Body of pancreas (tissue), 4 donors: ENCODE measurements around the gene CSGALNACT2. TPM values are rescaled to one million over a fixed set of nuclear protein-coding genes. Genes with fewer than 3 reads are reported as not detected.
A peak's percentile ranks its signal among the peaks of the same experiment; 100 is the strongest.

Experiments
- ATAC-seq: fragments of 150-250 bp; one replicate; pipeline ENCODE4 v1.9.1; 2016
- DNase-seq, 4 donors: peaks; one replicate each; pipeline ENCODE4 v3.0.0-alpha.2; 2019
- H3K27ac ChIP-seq, 4 donors: fragments of 200-600 bp; sonication (generic); 1 replicate in 3 of 4; 2 replicates in 1 of 4; pipeline versions ENCODE4 v1.5.1 to v1.6.1; 2016 to 2019; ENCODE audit warnings: mild to moderate bottlenecking in 1 of 4, mixed read lengths in 1 of 4, moderate library complexity in 1 of 4
- H3K27me3 ChIP-seq, 2 donors: fragments of 200-600 bp; sonication (generic); one replicate each; pipeline ENCODE4 v1.6.0; 2016; ENCODE audit warnings: mild to moderate bottlenecking in 1 of 2
- H3K36me3 ChIP-seq, 2 donors: fragments of 200-600 bp; sonication (generic); replicated peaks in 1 of 2; 2 replicates each; pipeline ENCODE4 v1.5.1; 2016; ENCODE audit warnings: low read depth in 2 of 2; ENCODE audit not compliant: insufficient read depth in 1 of 2
- H3K4me1 ChIP-seq: fragments of 200-600 bp; sonication (generic); one replicate; pipeline ENCODE4 v1.6.0; 2016
- H3K4me3 ChIP-seq, 2 donors: fragments of 200-600 bp; sonication (generic); 1 replicate in 1 of 2; 2 replicates in 1 of 2; pipeline ENCODE4 v1.5.1; 2016 to 2019
- H3K9me3 ChIP-seq, 3 donors: fragments of 200-600 bp; sonication (generic); 1 replicate in 2 of 3; 2 replicates in 1 of 3; pipeline ENCODE4 v1.5.1; 2016
- CTCF ChIP-seq, 7 experiments: fragments of 450-650 bp in 4 of 7; fragments of 200-600 bp in 3 of 7; sonication (generic) in 3 of 7; IDR thresholded peaks; one replicate each; pipeline ENCODE4 v1.5.1; 2016 to 2019; ENCODE audit warnings: antibody characterized with exemption in 7 of 7
- POLR2A ChIP-seq, 3 donors: fragments of 450-650 bp; IDR thresholded peaks; one replicate each; pipeline ENCODE4 v1.6.1; 2016; ENCODE audit warnings: antibody characterized with exemption in 3 of 3, mild to moderate bottlenecking in 2 of 3
- WGBS, 2 donors: methylation state at CpG; one replicate each; pipeline ENCODE4 v1.1.5; 2017; 5-methylcytosine and 5-hydroxymethylcytosine counted together
- intact Hi-C: fragments of 100-400 bp; cut with DNase I; formaldehyde crosslinking; loops from one replicate; pipeline ENCODE4 v1.15.1; 2023
- total RNA-seq, 2 donors: library from RNA; depleted of rRNA; stranded (reverse); fragments of >200 nt; gene quantifications; one replicate each; pipeline ENCODE4 v1.1.0, GENCODE V29; 2016

The CSGALNACT2 gene
- total RNA-seq, 2 donors from 2014 or later, result 6.9 to 9.6 TPM

- H3K4me1 ChIP-seq, result no peaks in the 10 kb centered on the region
These were observed 56.0 kb downstream of the CSGALNACT2 start for GRCh38 chr10:43194266-43194665.

DNA sequence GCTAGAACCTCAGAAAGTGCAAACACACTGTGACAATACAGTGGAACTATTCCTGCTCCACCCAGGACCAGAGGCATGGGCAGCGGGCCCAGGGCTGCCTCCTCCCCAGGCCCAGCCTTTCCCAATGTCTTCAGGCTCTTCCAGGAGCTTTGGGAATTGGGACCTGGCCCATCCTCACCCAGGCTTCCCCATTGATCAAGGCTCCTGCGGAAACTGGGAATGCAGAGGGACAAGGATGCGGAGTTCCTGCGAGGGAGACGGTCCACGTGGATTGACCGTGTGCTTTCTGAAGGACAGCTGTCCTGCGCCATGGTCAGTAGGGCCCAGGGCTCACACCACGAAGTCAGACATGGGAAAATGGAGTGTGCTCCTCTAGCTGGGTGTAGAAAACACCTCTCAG is 56.6 kb downstream of the CSGALNACT2 start:
- peak in 1 of 4 donors; percentile 5 for DNase-seq
- H3K9me3 ChIP-seq, result no peaks in the 10 kb centered on the region
- no peak for ATAC-seq
- 88 to 93% methylated on average over 9 of the region's 9 CpGs for WGBS, 2 donors
- no peak overlapping the region for H3K27ac ChIP-seq
- H3K4me3 ChIP-seq, result no peak overlapping the region
- H3K36me3 ChIP-seq, result no peaks in the 10 kb centered on the region
- no peak for TF ChIP-seq CTCF (IDR thresholded peaks at IDR 0.05)
- TF ChIP-seq POLR2A (IDR thresholded peaks at IDR 0.05), result no peak
- H3K27me3 ChIP-seq, result no peaks in the 10 kb centered on the region
- H3K4me1 ChIP-seq, result no peaks in the 10 kb centered on the region
- intact Hi-C loops, result no loop called here

More at GRCh38 chr10:43194266-43194665, 56.0 kb downstream of the CSGALNACT2 start:
- DNase-seq (no peak), ATAC-seq (no peak)
- WGBS, 2 donors, result 54 to 62% methylated on average over 4 of the region's 4 CpGs
- Histone ChIP-seq H3K9me3 (no peaks in the 10 kb centered on the region), H3K36me3 (no peaks in the 10 kb centered on the region), H3K27me3 (no peaks in the 10 kb centered on the region), H3K4me3 (no peak overlapping the region), H3K27ac (no peak overlapping the region)
- no peak for TF ChIP-seq CTCF (IDR thresholded peaks at IDR 0.05)
- intact Hi-C loops, result no loop called here

- TF ChIP-seq CTCF (IDR thresholded peaks at IDR 0.05) (no peak), POLR2A (IDR thresholded peaks at IDR 0.05) (no peak)
- WGBS, 2 donors, result 91 to 92% methylated on average over 12 of the region's 12 CpGs
- Histone ChIP-seq H3K9me3 (no peaks in the 10 kb centered on the region), H3K27me3 (no peaks in the 10 kb centered on the region), H3K36me3 (no peaks in the 10 kb centered on the region), H3K4me3 (no peak overlapping the region), H3K4me1 (no peaks in the 10 kb centered on the region), H3K27ac (no peak overlapping the region)
- ATAC-seq, result no peak
- intact Hi-C loops, result no loop called here
- DNase-seq, result no peak
These were observed 57.3 kb downstream of the CSGALNACT2 start for GRCh38 chr10:43195557-43195956.

DNA sequence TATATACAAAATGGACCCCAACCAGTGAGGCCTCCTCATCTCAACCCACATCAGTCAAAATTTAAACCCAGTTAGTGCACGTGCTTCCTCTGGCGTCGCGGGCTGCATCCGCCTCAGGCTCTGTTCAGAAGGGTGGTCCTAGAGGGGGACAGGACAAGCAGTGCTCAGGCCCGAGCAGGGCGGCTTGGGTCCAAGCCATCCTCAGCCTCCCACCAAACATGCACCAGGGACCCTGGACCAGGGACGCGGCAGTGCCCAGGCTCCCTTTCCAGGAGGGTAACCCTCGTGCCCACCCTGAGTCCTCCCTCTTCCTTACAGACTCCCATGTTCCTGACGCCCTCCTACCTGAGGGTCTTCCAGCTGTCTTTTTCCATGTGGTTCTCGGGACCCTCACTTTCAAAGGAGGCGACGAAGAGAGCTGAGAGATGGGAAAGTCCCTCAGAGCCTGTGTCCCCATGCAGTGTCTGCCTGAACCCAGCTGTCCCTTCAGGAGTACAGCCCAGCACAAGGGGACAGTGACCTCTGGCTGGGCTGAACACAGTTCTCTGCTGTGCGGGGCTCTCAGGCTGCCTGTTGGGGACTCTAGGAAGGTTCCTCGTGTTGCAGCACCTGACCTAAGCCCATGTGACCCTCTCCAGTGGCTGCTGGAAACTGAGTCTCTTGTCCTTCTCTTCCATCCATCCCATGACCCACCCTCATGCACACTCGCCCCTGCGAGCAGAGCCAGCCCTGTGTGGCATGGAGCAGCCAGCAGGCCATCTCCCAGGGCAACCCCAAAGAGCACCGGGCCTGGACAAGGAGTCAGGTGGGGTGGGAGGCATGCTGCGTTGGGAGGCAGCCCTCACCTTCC is 58.1 kb downstream of the CSGALNACT2 start:
- peak in 1 of 4 donors; percentile 6 for DNase-seq
- H3K36me3 ChIP-seq, result no peaks in the 10 kb centered on the region
- ATAC-seq, result no peak
- no peaks in the 10 kb centered on the region for H3K27me3 ChIP-seq
- no peaks in the 10 kb centered on the region for H3K4me1 ChIP-seq
- no peak overlapping the region for H3K4me3 ChIP-seq
- no peak overlapping the region for H3K27ac ChIP-seq
- intact Hi-C loops, result no loop called here
- WGBS, 2 donors, result 86 to 88% methylated on average over 20 of the region's 20 CpGs
- no peak for TF ChIP-seq CTCF (IDR thresholded peaks at IDR 0.05)
- TF ChIP-seq POLR2A (IDR thresholded peaks at IDR 0.05), result no peak
- no peaks in the 10 kb centered on the region for H3K9me3 ChIP-seq
